Skeletal muscle tissue (tissue), 4 donors: ENCODE data around the gene ACTL6B. TPM values are rescaled to one million over a fixed set of nuclear protein-coding genes. Genes with fewer than 3 reads are reported as not detected.
A peak's percentile ranks its signal among the peaks of the same experiment; 100 is the strongest.

ENCODE experiments used
- H3K27ac ChIP-seq: one replicate; pipeline ENCODE4 v1.7.0; 2013; ENCODE audit warnings: mild to moderate bottlenecking, low read depth, low read length, inconsistent platforms
- H3K27me3 ChIP-seq, 3 donors: one replicate each; pipeline ENCODE4 v1.7.0; 2013; ENCODE audit warnings: low read length in 3 of 3; ENCODE audit not compliant: control insufficient read depth in 3 of 3, insufficient read depth in 3 of 3
- H3K36me3 ChIP-seq, 3 donors: one replicate each; pipeline ENCODE4 v1.7.0; 2013; ENCODE audit warnings: low read length in 3 of 3; ENCODE audit not compliant: control insufficient read depth in 3 of 3, insufficient read depth in 3 of 3
- H3K4me1 ChIP-seq, 3 donors: one replicate each; pipeline ENCODE4 v1.7.0; 2013; ENCODE audit warnings: low read length in 3 of 3, mild to moderate bottlenecking in 3 of 3; ENCODE audit not compliant: control insufficient read depth in 3 of 3, insufficient read depth in 3 of 3
- H3K4me3 ChIP-seq, 3 donors: one replicate each; pipeline ENCODE4 v1.7.0; 2013; ENCODE audit warnings: low read length in 3 of 3
- H3K9ac ChIP-seq, 3 donors: one replicate each; pipeline ENCODE4 v1.7.0; 2013; ENCODE audit warnings: low read length in 3 of 3, mild to moderate bottlenecking in 3 of 3, moderate library complexity in 2 of 3, low read depth in 1 of 3
- H3K9me3 ChIP-seq, 3 donors: one replicate each; pipeline ENCODE4 v1.7.0; 2013; ENCODE audit warnings: low read length in 3 of 3; ENCODE audit not compliant: control insufficient read depth in 3 of 3
- total RNA-seq: library from RNA; depleted of rRNA; stranded (reverse); fragments of >200 nt; gene quantifications from one replicate; pipeline ENCODE4 v1.2.3, GENCODE V29; 2014
- donor health status: Osteomylitis.

The ACTL6B gene
- total RNA-seq, 1 donor from 2014 or later, result not detected

DNA sequence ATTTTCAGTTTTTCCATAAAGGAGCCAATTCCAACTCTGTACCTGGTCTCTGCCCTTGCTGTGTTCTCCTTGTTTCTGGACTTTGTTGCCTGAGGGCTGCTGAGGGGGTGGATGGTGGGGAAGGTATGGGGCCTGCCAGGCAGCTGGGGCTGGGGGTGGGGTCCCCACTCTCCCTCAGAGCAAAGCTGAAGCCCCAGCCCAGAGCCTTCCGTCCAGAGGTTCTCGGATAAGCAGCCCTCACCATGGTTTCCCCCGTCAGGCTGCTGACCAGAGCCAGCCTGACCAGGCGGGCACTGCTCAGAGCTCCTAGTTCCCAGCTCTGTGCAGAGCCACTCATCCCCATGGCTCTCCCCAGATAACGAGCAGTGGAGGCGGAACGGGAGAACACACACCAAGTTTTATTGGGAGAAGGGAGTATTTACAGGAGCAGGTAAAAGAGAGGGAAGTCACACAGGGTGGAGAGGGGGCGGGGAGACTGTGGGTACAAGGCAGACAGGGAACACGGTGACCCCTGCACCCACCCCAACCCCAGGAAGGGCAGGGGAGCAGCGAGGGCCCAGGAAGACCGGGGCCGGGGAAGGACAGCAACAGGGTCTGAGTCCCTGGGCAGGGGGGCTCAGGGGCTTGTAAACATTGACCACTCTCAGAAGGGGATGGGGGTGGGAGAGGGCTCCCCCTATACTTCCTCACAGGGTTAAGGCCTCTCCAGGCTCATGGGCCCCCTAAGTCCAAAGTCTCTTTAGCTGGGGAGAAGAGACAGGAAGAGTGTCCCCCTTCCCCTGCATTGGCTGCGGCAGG lies 23.1 kb upstream of the ACTL6B start:
- Histone ChIP-seq H3K36me3 (peaks cover 45 to 55% (median 53%) of the 10 kb centered on the region in 3 donors), H3K9me3 (no peaks in the 10 kb centered on the region), H3K9ac (no peak overlapping the region), H3K27me3 (no peaks in the 10 kb centered on the region), H3K4me3 (no peak overlapping the region), H3K27ac (no peak overlapping the region), H3K4me1 (peaks cover 5 to 9% (median 8%) of the 10 kb centered on the region in 3 donors)

DNA sequence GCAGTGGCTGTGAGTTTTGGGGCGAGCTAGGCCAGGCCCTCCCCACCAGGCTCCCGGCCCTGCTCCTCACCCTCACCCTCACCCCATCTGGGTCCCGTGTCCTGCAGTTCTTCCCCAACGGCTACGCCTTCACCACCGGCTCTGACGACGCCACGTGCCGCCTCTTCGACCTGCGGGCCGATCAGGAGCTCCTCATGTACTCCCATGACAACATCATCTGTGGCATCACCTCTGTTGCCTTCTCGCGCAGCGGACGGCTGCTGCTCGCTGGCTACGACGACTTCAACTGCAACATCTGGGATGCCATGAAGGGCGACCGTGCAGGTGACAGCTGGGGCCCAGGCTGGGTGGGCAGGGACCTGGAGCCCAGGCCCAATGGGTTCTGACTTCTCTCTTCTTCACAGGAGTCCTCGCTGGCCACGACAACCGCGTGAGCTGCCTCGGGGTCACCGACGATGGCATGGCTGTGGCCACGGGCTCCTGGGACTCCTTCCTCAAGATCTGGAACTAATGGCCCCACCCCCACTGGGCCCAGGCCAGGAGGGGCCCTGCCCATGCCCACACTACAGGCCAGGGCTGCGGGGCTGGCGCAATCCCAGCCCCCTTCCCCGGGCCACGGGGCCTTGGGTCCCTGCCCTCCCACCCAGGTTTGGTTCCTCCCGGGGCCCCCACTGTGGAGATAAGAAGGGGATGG lies 22.2 kb upstream of the ACTL6B start:
- Histone ChIP-seq H3K27me3 (no peaks in the 10 kb centered on the region), H3K9me3 (no peaks in the 10 kb centered on the region), H3K9ac (no peak overlapping the region), H3K27ac (no peak overlapping the region), H3K4me1 (peaks cover 5 to 9% (median 8%) of the 10 kb centered on the region in 3 donors), H3K36me3 (peaks cover 39 to 47% (median 44%) of the 10 kb centered on the region in 3 donors), H3K4me3 (no peak overlapping the region)

DNA sequence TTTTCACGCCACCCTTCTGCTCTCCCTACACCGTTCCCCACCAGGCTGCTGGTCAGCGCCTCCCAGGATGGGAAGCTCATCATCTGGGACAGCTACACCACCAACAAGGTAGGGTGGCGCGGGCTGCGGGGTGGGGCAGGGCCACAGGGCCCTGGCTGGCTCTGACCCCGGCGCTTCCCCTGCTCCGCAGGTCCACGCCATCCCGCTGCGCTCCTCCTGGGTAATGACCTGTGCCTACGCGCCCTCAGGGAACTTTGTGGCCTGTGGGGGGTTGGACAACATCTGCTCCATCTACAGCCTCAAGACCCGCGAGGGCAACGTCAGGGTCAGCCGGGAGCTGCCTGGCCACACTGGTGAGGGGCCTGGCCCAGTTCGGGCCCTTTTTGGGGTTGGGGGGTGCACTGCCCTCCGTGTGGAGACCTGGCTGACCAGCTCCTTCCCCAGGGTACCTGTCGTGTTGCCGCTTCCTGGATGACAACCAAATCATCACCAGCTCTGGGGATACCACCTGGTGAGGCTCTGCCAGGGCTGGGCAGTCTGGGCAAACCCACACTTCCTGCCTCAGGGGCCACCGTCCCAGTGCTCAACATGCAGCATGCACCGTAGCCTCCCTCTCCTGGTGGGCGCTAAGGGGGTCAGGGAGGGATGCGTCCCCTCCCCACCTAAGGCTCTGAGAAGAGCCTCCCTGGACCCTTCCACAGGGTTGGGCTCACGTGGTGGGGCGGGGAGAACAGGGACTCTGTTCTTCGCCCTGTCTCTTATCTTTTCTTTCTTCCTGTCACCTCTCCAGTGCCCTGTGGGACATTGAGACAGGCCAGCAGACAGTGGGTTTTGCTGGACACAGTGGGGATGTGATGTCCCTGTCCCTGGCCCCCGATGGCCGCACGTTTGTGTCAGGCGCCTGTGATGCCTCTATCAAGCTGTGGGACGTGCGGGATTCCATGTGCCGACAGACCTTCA lies 21.3 kb upstream of the ACTL6B start:
- H3K9ac ChIP-seq, result no peak overlapping the region
- peaks cover 5 to 9% (median 8%) of the 10 kb centered on the region in 3 donors for H3K4me1 ChIP-seq
- peaks cover 34 to 39% (median 36%) of the 10 kb centered on the region in 3 donors for H3K36me3 ChIP-seq
- H3K27ac ChIP-seq, result no peak overlapping the region
- no peaks in the 10 kb centered on the region for H3K27me3 ChIP-seq
- no peaks in the 10 kb centered on the region for H3K9me3 ChIP-seq
- no peak overlapping the region for H3K4me3 ChIP-seq

DNA sequence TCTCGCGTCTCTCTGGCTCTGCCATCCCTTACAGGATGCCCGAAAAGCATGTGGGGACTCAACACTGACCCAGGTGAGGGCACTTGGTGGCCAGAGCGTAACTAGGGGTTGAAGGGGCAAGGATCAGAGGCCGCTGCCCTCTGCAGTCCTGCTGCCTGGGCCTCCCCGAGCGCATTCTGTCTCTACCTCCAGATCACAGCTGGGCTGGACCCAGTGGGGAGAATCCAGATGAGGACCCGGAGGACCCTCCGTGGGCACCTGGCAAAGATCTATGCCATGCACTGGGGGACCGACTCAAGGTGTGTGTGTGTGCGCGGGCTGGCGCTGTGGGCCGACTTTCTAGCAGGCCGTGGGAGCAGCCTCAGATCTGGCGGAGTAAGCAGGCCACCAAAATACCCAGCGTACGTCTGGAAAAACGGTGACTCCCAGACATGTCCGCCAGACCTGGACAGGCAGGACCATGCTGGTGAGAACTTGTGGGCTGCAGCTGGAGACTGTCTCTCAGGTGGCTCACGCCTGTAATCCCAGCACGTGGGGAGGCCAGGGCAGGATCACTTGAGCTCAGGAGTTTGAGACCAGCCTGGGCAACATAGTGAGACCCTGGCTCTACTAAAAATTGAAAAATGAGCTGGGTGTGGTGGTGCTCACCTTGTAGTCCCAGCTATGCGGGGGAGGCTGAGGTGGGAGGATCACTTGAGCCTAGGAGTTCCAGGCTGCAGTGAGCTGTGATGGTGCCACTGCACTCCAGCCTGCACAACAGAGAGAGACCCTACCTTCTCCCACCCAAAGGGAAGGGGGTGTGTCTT lies 20.5 kb upstream of the ACTL6B start:
- Histone ChIP-seq H3K9me3 (no peaks in the 10 kb centered on the region), H3K27me3 (no peaks in the 10 kb centered on the region), H3K9ac (peak overlapping the region in 2 of 3 donors; percentile 45 to 63), H3K36me3 (peaks cover 25 to 32% (median 30%) of the 10 kb centered on the region in 3 donors), H3K4me3 (peak overlapping the region in 2 of 3 donors; percentile 13 to 24), H3K4me1 (peaks cover 5 to 9% (median 8%) of the 10 kb centered on the region in 3 donors), H3K27ac (peak overlapping the region; percentile 98)

DNA sequence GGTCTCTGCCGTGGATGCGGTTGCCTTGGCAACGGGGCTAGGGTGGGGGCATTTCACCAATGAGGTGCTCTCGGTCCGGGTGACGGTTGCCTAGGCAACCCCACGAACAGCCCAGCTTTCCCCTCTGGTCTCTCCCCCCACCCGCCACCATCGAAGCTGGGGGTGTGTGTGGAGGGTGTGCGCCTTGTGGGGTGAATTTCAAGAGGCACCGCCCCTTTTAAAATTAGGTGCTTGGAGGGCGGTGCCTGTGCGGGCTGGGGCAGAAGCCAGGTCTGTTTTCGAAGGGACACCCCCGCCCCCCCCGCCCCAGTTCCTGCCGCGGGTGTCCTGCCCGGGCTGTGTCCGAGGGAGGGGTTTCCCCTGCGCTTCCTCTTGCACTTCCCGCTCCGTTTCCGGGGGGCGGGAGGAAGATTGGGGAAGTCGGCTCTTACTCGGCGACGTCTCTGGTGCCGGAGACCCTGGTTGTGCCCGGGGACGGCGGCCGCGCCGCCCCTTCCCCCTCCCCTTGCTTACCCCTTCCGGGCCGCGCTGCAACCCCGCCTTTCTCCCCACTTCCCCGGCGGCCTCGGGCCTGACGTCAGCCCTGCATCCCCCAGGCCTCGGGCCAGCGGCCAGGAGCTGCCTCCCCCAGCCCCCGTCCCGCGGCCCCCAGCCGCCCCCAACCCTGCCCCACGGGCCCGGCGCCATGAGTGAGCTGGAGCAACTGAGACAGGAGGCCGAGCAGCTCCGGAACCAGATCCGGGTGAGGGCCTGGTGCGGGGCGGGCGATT lies 19.5 kb upstream of the ACTL6B start:
- H3K36me3 ChIP-seq, result peaks cover 22 to 27% (median 24%) of the 10 kb centered on the region in 3 donors
- peak overlapping the region; percentile 98 for H3K27ac ChIP-seq
- H3K9ac ChIP-seq, result peak overlapping the region in 2 of 3 donors; percentile 54 to 62
- H3K9me3 ChIP-seq, result no peaks in the 10 kb centered on the region
- H3K27me3 ChIP-seq, result no peaks in the 10 kb centered on the region
- peak overlapping the region; percentile 54 to 90 (median 68) for H3K4me3 ChIP-seq
- peaks cover 5 to 9% (median 8%) of the 10 kb centered on the region in 3 donors for H3K4me1 ChIP-seq

DNA sequence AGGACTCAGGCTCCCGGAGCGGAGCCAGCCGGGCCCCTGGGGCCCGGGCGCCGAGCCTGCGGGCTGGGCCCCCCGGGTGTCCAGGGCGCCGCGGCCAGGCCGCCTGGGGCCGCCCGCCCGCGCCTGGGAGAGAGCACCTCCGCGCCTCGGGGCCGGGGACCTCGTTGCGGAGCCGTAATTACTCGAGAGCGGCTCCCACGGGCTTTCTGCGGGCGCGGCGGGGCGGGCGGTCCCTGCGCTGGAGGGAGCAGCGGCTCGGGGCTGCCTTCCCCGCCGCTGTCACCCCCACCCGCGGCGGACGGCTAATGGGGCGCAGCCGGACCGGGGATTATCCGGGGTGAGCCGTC lies 18.8 kb upstream of the ACTL6B start:
- Histone ChIP-seq H3K9me3 (no peaks in the 10 kb centered on the region), H3K27ac (peak overlapping the region; percentile 98), H3K4me1 (peaks cover 5 to 9% (median 6%) of the 10 kb centered on the region in 3 donors), H3K27me3 (no peaks in the 10 kb centered on the region), H3K4me3 (peak overlapping the region; percentile 83 to 90 (median 85)), H3K9ac (peak overlapping the region; percentile 82 to 95 (median 93)), H3K36me3 (peaks cover 22 to 27% (median 24%) of the 10 kb centered on the region in 3 donors)

DNA sequence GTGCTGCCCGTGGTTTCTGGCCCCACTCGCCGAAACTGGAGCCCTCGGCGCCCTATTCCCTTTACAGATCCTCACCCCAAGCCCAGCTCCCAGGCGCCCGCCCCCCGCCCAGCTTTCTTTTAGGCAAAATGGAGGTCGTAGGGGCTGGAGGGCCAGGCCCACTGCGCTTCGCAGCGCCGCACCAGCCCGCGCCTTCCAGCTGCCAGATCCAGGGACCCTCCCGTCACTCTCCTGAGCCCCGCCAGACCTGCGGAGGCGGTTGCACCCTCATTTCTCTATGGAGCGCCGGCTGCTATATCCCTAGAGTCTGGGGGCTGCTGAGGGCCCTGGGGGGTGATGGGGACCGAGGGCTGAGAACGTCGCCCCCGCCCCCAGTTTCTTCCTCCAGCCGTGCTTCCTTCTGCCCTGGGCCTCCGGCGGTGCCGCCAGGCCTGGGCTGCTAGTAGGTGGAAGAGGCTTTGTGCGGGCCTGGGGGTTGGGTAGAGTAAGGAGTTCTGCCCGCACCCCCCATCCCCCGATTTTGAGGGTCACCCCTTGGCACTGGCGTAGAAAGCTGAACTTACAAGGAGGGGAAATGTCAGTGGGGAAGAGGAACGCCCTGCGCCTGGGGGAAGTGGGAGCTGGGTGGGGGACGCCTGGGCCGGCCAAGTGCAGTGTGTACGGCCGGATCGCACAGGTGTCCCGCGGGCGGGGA lies 18.3 kb upstream of the ACTL6B start:
- peak overlapping the region; percentile 98 for H3K27ac ChIP-seq
- H3K27me3 ChIP-seq, result no peaks in the 10 kb centered on the region
- peak overlapping the region; percentile 83 to 90 (median 85) for H3K4me3 ChIP-seq
- H3K36me3 ChIP-seq, result peaks cover 22 to 26% (median 24%) of the 10 kb centered on the region in 3 donors
- H3K4me1 ChIP-seq, result peaks cover 4 to 9% (median 5%) of the 10 kb centered on the region in 3 donors
- no peaks in the 10 kb centered on the region for H3K9me3 ChIP-seq
- H3K9ac ChIP-seq, result peak overlapping the region; percentile 82 to 95 (median 93)

DNA sequence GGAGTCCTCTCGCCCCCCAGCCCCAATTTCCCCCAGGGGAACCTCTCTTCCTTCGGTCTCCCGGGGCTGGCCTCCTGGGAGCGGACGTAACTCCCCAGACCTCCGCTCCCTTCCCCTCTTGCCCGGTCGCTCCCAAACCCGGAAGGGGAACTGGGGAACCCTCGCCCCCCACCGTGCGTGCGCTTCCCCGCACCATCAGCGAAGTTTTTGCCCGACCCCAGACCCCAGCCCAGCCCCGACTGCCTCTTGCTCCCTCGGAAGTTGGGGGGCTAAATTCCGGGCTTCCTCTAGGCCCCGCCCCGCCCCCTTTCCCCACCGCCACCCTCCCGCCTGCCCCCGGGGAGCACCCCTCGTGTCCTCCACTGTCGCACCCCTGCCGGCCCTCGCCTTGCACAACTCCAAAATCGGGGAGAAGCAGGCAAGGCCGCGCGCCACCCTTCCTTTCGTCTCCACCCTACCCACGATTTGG lies 17.7 kb upstream of the ACTL6B start:
- H3K27ac ChIP-seq, result peak overlapping the region; percentile 98
- peak overlapping the region; percentile 87 to 95 (median 93) for H3K9ac ChIP-seq
- peak overlapping the region; percentile 83 to 90 (median 85) for H3K4me3 ChIP-seq
- peaks cover 4 to 9% (median 5%) of the 10 kb centered on the region in 3 donors for H3K4me1 ChIP-seq
- peaks cover 22 to 24% (median 22%) of the 10 kb centered on the region in 3 donors for H3K36me3 ChIP-seq
- H3K9me3 ChIP-seq, result no peaks in the 10 kb centered on the region
- no peaks in the 10 kb centered on the region for H3K27me3 ChIP-seq
